NCI-H1105 (cell line): ENCODE data around the gene MED31.
A peak's percentile ranks its signal among the peaks of the same experiment; 100 is the strongest.
"Not testable (repeated sequence)": the region's sequence is repeated elsewhere in the genome, so short reads cannot be mapped to it uniquely, and the experiment has no call there.

ENCODE experiments used
- DNase-seq: peaks from one replicate; lab custom pipeline; 2025; lab: John Stamatoyannopoulos, UW

MED31 gene

DNA sequence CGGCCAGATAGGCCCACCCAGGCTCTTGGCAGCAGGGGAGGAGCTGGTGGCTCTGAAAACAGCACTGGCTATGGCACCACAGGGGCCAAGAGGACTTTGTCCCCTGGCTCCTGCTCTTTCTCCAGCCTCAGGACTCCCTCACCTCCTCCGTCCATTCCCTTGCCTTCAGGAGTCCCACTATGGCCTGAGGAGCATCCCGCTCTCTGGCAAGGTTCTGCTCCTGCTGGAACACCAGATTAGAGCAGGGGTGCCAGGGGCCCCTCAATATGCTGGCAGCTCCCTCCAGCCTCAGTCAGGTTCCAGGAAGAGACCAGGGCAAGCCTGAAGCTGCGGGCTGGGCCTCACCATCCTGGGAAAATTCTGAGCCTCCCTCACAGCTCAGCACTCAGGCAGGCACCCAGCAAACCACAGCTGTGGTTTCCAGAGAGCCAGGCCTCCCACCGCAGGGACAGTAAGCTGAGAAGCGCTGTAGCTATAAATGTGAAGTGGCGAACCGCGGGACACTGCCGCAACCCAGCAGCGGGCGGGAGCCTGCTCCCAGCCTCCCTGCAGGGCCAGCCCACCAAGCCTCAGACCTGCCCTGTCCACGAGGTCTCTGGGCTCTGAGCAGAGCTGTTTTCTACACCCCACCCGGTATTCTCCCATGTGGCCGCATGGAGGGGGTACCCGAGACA, 25.9 kb upstream of the MED31 start:
- no peak for DNase-seq

GRCh38 chr17:6676802-6677157, 25.4 kb upstream of the MED31 start:
- no peak for DNase-seq

GRCh38 chr17:6675201-6675825, 23.9 kb upstream of the MED31 start:
- no peak for DNase-seq

DNA sequence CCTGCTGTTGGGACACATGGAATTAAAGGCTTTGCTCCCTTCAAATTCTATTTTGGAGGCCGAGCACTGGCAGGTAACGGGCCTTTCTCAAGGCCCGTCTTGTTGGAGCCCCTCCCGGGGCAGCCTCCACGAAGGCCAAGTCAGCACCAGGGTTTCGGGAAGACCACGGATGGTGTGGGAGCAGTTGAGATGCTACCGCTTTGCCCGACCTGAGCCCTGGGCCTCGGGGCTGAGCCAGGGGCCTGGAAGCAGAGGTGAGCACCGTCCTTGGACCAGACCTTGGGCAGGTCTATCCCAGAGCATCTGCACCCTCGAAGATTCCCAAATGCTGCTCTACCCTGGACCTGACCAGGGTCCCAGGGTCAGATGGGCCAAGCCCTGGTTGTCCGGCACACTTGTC, 23.2 kb upstream of the MED31 start:
- no peak for DNase-seq

- no peak for DNase-seq
Measured at GRCh38 chr17:6671431-6671830, 20.0 kb upstream of the MED31 start.

- no peak for DNase-seq
Measured at GRCh38 chr17:6670999-6671398, 19.6 kb upstream of the MED31 start.

DNA sequence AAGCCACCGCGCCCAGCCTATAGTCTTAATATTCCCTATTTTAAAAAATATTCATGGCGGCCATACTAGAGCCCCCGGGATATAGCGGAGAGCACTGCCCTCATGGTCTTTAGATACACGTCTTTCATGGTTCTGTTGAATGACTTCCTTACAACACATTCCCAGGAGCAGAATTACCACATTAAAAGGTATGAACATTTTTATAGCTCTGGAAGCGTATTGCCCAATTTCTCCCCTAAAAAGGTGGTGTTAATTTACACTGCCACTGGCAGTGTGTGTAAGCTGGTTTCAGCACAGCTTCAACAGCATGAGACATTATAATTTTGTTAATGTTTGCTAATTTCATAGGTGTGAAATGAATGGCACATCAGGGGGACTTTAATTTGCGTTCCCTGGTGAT, 19.2 kb upstream of the MED31 start:
- DNase-seq: no peak

- DNase-seq: no peak
Measured at GRCh38 chr17:6669479-6670212, 18.2 kb upstream of the MED31 start.

GRCh38 chr17:6668727-6669425, 17.5 kb upstream of the MED31 start:
- no peak for DNase-seq

GRCh38 chr17:6668219-6668618, 16.8 kb upstream of the MED31 start:
- no peak for DNase-seq

DNA sequence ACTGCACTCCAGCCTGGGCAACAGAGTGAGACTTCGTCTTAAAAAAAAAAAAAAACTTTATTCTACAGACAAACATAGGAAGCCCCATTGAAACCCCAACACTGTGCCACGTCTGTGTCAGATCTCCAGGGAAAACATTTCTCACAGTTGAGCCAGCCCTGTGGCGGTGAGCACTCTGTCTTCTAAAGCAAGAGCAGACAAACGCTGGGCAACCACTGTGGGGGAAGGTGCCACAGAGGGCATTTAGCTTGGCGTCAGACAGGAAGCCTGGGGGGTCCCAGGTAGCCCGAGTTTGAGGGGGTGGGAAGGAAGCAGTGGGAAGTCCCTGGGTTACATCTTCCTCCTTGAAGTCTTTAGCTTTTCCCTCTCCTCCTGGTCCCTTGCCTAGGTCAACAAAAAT, 16.1 kb upstream of the MED31 start:
- DNase-seq: no peak

DNA sequence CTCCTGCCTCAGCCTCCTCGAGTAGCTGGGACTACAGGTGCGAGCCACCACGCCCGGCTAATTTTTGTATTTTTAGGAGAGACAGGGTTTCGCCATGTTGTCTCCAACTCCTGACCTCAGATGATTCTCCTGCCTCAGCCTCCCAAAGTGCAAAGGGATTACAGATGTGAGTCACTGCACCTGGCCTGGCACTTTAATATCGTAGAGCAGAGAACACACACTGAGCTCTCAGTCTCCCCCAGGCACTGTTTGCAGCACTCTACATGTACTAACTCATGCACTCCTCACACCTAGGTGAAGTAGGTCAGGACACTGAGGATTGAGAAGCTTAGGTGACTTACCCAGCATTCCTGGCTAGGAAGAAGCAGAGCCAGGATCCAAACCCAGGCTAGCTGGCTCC, 15.2 kb upstream of the MED31 start:
- DNase-seq: no peak

- DNase-seq: peak; percentile 58
Measured at GRCh38 chr17:6666077-6666521, 14.7 kb upstream of the MED31 start.

- DNase-seq: not testable (repeated sequence)
Measured at GRCh38 chr17:6663200-6663599, 11.8 kb upstream of the MED31 start.

- DNase-seq: no peak
Measured at GRCh38 chr17:6661464-6661848, 10.1 kb upstream of the MED31 start.

DNA sequence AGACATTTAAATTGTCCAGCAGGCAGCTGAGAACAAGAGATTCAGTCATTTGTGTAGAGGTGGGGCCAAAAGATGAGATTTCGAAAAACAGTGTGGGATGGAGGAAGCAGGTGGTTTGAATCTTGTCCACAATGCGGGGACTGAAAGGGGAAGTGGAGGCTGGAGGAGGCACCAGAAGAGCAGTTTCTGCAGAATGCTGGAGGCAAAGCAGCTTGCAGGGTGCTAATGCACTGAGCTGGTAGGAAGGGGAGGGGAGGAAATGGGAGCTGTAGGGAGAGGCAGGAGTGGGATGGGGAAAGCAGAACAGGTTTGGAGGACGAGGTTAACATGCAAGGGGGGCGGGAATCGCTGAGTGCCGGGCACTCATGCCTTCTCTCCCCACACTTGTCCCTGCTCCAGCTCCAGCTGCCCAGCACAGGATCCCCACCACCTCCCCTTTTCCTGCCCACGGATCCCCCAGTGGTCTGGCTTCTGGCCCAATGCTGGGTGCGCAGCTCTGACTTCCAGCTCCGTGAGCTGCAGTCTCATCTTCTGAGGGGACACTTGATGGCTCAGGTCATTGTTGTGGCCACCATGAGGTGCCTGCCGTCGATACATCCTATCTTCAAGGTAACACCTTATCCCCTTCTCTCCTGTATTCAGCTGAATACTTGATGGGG, 9.5 kb upstream of the MED31 start:
- DNase-seq: no peak

GRCh38 chr17:6660101-6660500, 8.7 kb upstream of the MED31 start:
- DNase-seq: no peak

DNA sequence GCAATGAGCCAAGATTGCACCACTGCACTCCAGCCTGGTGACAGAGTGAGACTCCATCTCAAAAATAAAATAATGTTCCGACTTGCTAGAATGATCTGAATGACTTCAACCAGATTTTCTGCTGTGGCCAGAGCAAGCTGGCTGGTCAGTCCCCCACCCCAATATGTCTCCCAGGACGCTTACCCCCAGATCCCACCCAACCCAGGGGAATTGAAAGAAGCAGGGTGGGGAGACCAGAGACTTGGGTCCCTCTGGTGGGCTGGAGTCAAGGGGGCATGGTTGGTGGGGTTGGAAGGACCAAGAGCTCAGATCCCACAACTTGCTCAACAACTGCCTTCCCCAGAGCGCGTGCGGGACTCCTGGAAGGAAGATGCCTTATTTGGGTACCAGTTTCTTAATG, 7.0 kb upstream of the MED31 start:
- DNase-seq: not testable (repeated sequence)

DNA sequence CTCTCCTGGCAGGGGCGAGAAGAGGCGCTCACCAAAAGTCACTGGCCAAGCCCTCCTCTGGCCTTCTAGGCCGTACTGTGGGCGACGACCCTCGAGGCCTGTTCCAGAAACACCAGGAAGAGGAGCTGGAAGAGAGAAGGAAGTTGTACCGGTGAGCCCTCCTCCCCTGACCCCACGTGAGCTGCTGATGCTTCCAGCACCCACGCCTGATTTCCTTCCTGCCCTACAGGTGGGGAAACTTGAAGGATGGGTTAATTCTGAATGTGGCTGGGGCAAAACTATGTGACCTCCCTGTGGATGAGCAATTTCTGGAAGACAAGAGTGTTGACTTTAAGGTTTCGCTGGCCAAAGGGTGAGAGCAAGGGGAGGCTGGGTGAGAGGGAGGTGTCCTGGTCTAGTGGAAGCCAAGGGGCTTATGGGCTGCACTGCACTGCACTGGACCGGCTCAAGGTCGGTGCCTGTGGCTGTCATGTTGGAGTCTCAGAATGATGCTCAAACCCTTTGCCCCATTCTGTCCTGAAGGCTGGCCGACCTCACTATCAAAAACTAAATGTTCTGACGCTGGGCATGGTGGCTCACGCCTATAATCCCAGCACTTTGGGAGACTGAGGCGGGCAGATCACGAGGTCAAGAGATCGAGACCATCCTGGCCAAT, 6.4 kb upstream of the MED31 start:
- no peak for DNase-seq

GRCh38 chr17:6656797-6657632, 5.6 kb upstream of the MED31 start:
- not testable (repeated sequence) for DNase-seq
